ENCODE measurements around the gene RSBN1L. TPM values are rescaled to one million over a fixed set of nuclear protein-coding genes. Genes with fewer than 3 reads are reported as not detected.
"Not testable (repeated sequence)": the region's sequence is repeated elsewhere in the genome, so short reads cannot be mapped to it uniquely, and the experiment has no call there.

Gene RSBN1L
- total RNA-seq, 1 donor = 17.0 TPM

DNA sequence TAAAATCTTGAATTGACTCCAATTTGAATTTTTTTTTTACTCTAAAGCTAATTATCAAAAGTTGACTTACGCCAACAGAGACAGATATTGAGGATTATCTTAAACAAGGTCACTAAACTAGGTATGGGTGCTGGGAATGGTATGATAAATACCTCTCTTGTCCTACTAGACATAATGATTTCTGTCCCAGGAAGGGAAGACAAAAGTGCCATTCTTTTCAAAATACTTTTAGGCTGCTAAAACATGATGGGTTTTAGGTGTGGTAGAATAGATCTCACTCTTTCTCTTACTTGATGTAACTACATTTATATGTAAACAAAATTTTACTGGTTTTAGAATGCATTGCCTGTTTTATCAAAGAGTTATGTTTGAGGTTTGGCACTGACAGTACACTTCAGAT, 86.9 kb downstream of the RSBN1L start:
- TF ChIP-seq, protein P1, sequence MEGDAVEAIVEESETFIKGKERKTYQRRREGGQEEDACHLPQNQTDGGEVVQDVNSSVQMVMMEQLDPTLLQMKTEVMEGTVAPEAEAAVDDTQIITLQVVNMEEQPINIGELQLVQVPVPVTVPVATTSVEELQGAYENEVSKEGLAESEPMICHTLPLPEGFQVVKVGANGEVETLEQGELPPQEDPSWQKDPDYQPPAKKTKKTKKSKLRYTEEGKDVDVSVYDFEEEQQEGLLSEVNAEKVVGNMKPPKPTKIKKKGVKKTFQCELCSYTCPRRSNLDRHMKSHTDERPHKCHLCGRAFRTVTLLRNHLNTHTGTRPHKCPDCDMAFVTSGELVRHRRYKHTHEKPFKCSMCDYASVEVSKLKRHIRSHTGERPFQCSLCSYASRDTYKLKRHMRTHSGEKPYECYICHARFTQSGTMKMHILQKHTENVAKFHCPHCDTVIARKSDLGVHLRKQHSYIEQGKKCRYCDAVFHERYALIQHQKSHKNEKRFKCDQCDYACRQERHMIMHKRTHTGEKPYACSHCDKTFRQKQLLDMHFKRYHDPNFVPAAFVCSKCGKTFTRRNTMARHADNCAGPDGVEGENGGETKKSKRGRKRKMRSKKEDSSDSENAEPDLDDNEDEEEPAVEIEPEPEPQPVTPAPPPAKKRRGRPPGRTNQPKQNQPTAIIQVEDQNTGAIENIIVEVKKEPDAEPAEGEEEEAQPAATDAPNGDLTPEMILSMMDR (IDR thresholded peaks at IDR 0.05; ENCODE audit: insufficient read depth, low read length) = no peak
- DNase-seq (ENCODE audit: low read depth) = peak; percentile 37

DNA sequence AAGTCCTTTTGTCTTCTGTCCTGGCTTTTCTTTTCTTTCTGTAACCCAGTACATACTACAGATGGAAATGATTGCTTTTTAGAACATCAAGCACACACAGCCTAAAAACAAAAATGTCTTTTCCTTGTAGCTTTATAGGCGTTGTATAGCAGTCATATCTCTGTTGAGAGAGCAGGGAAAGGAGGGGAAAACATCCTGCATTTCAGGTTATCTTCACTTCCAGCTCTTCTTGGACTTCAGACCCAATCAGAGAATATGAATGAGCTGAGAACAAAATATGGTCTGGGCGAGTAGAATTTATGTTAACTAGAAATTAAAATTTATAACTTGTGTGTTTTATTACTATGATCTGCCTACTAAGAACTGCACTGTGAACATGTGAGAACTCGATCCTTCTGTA, 87.3 kb downstream of the RSBN1L start:
- no peak for DNase-seq (ENCODE audit: low read depth)
- H3K4me3 ChIP-seq (ENCODE audit: low read depth, low read length) = no peak overlapping the region
- TF ChIP-seq, protein P1 (IDR thresholded peaks at IDR 0.05; ENCODE audit: insufficient read depth, low read length) = no peak

More for the DNA sequence above, 86.9 kb downstream of the RSBN1L start:
- no peak overlapping the region for H3K4me3 ChIP-seq (ENCODE audit: low read depth, low read length)

DNA sequence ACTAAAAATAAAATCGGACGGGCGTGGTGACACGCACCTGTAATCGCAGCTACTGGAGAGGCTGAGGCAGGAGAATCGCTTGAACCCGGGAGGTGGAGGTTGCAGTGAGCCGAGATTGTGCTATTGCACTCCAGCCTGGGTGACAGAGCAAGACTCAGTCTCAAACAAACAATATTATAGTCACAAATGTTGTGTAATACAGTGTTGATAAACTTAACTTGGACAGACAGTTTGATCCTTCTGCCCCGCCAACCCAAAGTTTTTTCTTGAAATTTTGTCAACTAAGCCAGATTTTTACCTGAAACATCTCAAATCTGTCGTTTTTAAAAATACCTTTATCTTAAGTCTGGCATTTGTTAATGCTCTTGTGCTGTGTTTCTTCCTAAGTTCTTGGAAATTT, 88.2 kb downstream of the RSBN1L start:
- not testable (repeated sequence) for DNase-seq (ENCODE audit: low read depth); H3K4me3 ChIP-seq (ENCODE audit: low read depth, low read length)

DNA sequence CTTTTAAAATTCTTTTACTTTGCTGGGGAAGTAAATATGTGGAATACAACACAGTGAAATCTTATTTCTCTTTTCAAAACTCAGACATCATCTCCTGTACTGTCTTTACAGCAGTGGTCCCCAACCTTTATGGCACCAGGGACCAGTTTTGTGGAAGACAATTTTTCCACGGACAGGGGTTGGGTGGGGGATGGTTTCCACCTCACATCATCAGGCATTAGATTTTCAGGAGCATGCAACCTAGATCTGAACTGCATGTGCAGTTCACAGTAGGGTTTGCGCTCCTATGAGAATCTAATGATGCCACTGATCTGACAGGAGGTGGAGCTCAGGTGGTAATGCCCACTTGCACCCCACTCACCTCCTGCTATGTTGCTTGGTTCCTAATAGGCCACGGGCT, 89.8 kb downstream of the RSBN1L start:
- no peak overlapping the region for H3K4me3 ChIP-seq (ENCODE audit: low read depth, low read length)
- no peak for DNase-seq (ENCODE audit: low read depth)
- TF ChIP-seq, protein P1 (IDR thresholded peaks at IDR 0.05; ENCODE audit: insufficient read depth, low read length) = no peak

DNA sequence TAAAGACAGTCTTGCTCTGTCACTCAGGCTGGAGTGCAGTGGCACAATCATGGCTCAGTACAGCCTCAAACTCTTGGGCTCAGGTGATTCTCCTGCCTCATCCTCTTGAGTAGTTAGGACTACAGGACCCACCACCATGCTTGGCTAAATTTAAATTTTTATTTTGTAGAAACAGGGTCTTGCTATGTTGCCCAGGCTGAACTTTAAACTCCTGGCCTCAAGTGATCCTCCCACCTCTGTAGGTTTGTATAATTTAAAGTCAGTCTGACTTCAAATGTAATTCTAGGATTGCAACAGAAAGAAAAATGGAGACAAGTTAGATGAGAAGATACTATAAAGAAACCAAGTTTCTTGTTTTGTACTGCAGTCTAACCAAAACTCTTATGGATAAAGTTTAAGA, 90.5 kb downstream of the RSBN1L start:
- DNase-seq (ENCODE audit: low read depth) = no peak
- no peak overlapping the region for H3K4me3 ChIP-seq (ENCODE audit: low read depth, low read length)
- TF ChIP-seq, protein P1 (IDR thresholded peaks at IDR 0.05; ENCODE audit: insufficient read depth, low read length) = no peak

DNA sequence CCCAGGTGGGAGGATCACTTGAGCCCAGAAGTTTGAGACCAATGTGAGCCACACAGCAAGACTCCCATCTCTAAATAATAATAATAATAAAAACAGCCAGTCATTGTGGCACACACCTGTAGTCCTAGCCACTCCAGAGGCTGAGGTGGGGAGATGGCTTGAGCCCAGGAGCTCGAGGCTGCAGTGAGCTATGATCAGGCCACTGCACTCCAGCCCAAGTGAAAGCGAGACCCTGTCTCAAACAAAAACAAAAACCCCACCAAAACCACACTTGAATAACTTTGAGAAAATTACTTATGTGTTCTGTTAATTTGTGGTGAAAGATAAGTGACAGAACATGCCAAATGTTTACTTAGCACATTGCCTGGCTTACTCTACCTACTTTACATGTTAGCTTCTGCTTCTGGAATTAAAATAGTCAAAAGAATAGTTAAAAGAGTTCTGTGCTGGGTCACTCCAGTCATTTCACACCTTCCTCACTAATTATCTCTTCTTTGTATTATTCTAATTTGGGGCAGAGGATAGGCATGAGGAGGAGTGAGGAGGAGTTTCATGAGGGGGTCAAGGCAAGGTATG, 92.2 kb downstream of the RSBN1L start:
- no peak for DNase-seq (ENCODE audit: low read depth)
- TF ChIP-seq, protein P1 (IDR thresholded peaks at IDR 0.05; ENCODE audit: insufficient read depth, low read length) = no peak
- H3K4me3 ChIP-seq (ENCODE audit: low read depth, low read length) = no peak overlapping the region

DNA sequence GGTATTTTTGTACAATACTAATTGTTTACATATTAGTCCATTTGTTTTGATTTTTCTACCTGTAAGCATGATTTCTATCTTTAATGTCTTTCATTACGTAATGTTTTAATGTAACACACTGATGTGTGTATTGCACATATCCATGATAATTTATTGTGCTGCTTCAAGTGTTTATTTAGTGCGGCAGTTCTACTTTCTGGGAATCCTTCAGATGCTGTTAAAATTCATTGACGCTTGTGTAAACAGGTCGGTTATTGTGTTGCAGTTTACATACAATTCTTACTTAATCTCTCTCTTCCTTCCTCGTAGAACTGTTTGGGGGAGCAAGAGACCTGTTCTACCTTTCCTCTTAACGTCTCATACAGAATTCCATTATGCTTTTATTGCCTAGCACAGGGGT, 95.1 kb downstream of the RSBN1L start:
- H3K4me3 ChIP-seq (ENCODE audit: low read depth, low read length) = no peak overlapping the region
- DNase-seq (ENCODE audit: low read depth) = no peak
- TF ChIP-seq, protein P1 (IDR thresholded peaks at IDR 0.05; ENCODE audit: insufficient read depth, low read length) = no peak

Data from fibroblast of the aortic adventitia (primary cell).